A673 (cell line): Measurements from ENCODE around the gene ZNF827.

Source experiments
- EZH2 ChIP-seq: fragments of 200-600 bp; sonication (generic); IDR thresholded peaks from 2 replicates; pipeline ENCODE4 v1.6.1; 2017; ENCODE audit warnings: borderline replicate concordance, low read depth, mild to moderate bottlenecking, mixed read lengths, antibody characterized with exemption, low read length; ENCODE audit not compliant: poor library complexity, severe bottlenecking
- TF ChIP-seq, protein P1 (sequence below): fragments of 300-800, 200-600 bp; sonication (generic); conservative IDR thresholded peaks from 2 replicates; pipeline ENCODE4 v1.5.1; 2017; ENCODE audit warnings: low read depth, mild to moderate bottlenecking, antibody characterized with exemption, low read length, moderate library complexity, mixed read lengths

DNA sequence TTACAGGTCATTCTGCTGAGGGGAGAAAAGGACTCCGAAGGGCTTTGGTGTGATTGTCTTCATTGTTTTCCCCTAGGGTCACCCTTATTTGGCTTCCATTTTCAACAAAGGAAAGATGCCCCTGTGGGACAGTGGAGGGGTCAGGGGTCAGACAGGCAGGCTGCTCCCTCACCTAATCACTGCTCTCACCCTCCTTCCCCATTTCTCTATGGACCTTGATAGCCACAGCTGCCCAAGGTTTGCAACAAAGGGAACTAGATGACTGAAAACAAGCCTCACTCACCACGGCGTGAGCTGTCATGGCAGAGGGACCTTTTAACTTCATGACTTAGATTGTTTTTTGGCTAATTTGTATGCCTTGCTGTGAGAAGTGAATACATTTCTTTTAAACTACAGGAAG, 218.0 kb downstream of the ZNF827 start:
- TF ChIP-seq, protein P1, sequence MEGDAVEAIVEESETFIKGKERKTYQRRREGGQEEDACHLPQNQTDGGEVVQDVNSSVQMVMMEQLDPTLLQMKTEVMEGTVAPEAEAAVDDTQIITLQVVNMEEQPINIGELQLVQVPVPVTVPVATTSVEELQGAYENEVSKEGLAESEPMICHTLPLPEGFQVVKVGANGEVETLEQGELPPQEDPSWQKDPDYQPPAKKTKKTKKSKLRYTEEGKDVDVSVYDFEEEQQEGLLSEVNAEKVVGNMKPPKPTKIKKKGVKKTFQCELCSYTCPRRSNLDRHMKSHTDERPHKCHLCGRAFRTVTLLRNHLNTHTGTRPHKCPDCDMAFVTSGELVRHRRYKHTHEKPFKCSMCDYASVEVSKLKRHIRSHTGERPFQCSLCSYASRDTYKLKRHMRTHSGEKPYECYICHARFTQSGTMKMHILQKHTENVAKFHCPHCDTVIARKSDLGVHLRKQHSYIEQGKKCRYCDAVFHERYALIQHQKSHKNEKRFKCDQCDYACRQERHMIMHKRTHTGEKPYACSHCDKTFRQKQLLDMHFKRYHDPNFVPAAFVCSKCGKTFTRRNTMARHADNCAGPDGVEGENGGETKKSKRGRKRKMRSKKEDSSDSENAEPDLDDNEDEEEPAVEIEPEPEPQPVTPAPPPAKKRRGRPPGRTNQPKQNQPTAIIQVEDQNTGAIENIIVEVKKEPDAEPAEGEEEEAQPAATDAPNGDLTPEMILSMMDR, result no peak
- no peak for TF ChIP-seq EZH2
